Body of pancreas (tissue), 4 donors: Measurements from ENCODE around the gene CDC27. TPM values are rescaled to one million over a fixed set of nuclear protein-coding genes. Genes with fewer than 3 reads are reported as not detected.

Source experiments
- ATAC-seq: fragments of 150-250 bp; one replicate; pipeline ENCODE4 v1.9.1; 2016
- DNase-seq, 4 donors: peaks; one replicate each; pipeline ENCODE4 v3.0.0-alpha.2; 2019
- H3K27ac ChIP-seq, 4 donors: fragments of 200-600 bp; sonication (generic); 1 replicate in 3 of 4; 2 replicates in 1 of 4; pipeline versions ENCODE4 v1.5.1 to v1.6.1; 2016 to 2019; ENCODE audit warnings: mild to moderate bottlenecking in 1 of 4, mixed read lengths in 1 of 4, moderate library complexity in 1 of 4
- H3K27me3 ChIP-seq, 2 donors: fragments of 200-600 bp; sonication (generic); one replicate each; pipeline ENCODE4 v1.6.0; 2016; ENCODE audit warnings: mild to moderate bottlenecking in 1 of 2
- H3K36me3 ChIP-seq, 2 donors: fragments of 200-600 bp; sonication (generic); replicated peaks in 1 of 2; 2 replicates each; pipeline ENCODE4 v1.5.1; 2016; ENCODE audit warnings: low read depth in 2 of 2; ENCODE audit not compliant: insufficient read depth in 1 of 2
- H3K4me1 ChIP-seq: fragments of 200-600 bp; sonication (generic); one replicate; pipeline ENCODE4 v1.6.0; 2016
- H3K4me3 ChIP-seq, 2 donors: fragments of 200-600 bp; sonication (generic); 1 replicate in 1 of 2; 2 replicates in 1 of 2; pipeline ENCODE4 v1.5.1; 2016 to 2019
- H3K9me3 ChIP-seq, 3 donors: fragments of 200-600 bp; sonication (generic); 1 replicate in 2 of 3; 2 replicates in 1 of 3; pipeline ENCODE4 v1.5.1; 2016
- POLR2A ChIP-seq, 3 donors: fragments of 450-650 bp; IDR thresholded peaks; one replicate each; pipeline ENCODE4 v1.6.1; 2016; ENCODE audit warnings: antibody characterized with exemption in 3 of 3, mild to moderate bottlenecking in 2 of 3
- WGBS, 2 donors: methylation state at CpG; one replicate each; pipeline ENCODE4 v1.1.5; 2017; 5-methylcytosine and 5-hydroxymethylcytosine counted together
- intact Hi-C: fragments of 100-400 bp; cut with DNase I; formaldehyde crosslinking; loops from one replicate; pipeline ENCODE4 v1.15.1; 2023
- total RNA-seq, 2 donors: library from RNA; depleted of rRNA; stranded (reverse); fragments of >200 nt; gene quantifications; one replicate each; pipeline ENCODE4 v1.1.0, GENCODE V29; 2016
- TF ChIP-seq, protein P1 (sequence below), 7 experiments: fragments of 450-650 bp in 4 of 7; fragments of 200-600 bp in 3 of 7; sonication (generic) in 3 of 7; IDR thresholded peaks; one replicate each; pipeline ENCODE4 v1.5.1; 2016 to 2019; ENCODE audit warnings: antibody characterized with exemption in 7 of 7

The CDC27 gene, protein sequence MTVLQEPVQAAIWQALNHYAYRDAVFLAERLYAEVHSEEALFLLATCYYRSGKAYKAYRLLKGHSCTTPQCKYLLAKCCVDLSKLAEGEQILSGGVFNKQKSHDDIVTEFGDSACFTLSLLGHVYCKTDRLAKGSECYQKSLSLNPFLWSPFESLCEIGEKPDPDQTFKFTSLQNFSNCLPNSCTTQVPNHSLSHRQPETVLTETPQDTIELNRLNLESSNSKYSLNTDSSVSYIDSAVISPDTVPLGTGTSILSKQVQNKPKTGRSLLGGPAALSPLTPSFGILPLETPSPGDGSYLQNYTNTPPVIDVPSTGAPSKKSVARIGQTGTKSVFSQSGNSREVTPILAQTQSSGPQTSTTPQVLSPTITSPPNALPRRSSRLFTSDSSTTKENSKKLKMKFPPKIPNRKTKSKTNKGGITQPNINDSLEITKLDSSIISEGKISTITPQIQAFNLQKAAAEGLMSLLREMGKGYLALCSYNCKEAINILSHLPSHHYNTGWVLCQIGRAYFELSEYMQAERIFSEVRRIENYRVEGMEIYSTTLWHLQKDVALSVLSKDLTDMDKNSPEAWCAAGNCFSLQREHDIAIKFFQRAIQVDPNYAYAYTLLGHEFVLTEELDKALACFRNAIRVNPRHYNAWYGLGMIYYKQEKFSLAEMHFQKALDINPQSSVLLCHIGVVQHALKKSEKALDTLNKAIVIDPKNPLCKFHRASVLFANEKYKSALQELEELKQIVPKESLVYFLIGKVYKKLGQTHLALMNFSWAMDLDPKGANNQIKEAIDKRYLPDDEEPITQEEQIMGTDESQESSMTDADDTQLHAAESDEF
- total RNA-seq: 10 to 100 TPM; 11.5 to 27.2 TPM

- Histone ChIP-seq H3K4me1 (peaks cover 24% of the 10 kb centered on the region), H3K4me3 (peak within 1 kb of the TSS; percentile 48 to 87), H3K27me3 (no peaks in the 10 kb centered on the region), H3K27ac (peak within 1 kb of the TSS; percentile 79 to 94 (median 92)), H3K9me3 (no peaks in the 10 kb centered on the region), H3K36me3 (no peaks in the 10 kb centered on the region)
- peak; percentile 100 for DNase-seq
- peak; percentile 19 to 73 (median 65) for TF ChIP-seq POLR2A (IDR thresholded peaks at IDR 0.05)
- TF ChIP-seq, protein P1, sequence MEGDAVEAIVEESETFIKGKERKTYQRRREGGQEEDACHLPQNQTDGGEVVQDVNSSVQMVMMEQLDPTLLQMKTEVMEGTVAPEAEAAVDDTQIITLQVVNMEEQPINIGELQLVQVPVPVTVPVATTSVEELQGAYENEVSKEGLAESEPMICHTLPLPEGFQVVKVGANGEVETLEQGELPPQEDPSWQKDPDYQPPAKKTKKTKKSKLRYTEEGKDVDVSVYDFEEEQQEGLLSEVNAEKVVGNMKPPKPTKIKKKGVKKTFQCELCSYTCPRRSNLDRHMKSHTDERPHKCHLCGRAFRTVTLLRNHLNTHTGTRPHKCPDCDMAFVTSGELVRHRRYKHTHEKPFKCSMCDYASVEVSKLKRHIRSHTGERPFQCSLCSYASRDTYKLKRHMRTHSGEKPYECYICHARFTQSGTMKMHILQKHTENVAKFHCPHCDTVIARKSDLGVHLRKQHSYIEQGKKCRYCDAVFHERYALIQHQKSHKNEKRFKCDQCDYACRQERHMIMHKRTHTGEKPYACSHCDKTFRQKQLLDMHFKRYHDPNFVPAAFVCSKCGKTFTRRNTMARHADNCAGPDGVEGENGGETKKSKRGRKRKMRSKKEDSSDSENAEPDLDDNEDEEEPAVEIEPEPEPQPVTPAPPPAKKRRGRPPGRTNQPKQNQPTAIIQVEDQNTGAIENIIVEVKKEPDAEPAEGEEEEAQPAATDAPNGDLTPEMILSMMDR (IDR thresholded peaks at IDR 0.05): peak in 2 of 7 experiments; percentile 6 to 18
- intact Hi-C loops: no loop called here
- WGBS, 2 donors: 0% methylated on average over 17 to 64 of the region's 64 CpGs
- peak; percentile 98 for ATAC-seq
Observed at GRCh38 chr17:47188876-47189731, at the start of gene CDC27. Gene CDC27 (minus strand): TSS chr17:47189295. CDS start chr17:47189172, 123 bp downstream.

DNA sequence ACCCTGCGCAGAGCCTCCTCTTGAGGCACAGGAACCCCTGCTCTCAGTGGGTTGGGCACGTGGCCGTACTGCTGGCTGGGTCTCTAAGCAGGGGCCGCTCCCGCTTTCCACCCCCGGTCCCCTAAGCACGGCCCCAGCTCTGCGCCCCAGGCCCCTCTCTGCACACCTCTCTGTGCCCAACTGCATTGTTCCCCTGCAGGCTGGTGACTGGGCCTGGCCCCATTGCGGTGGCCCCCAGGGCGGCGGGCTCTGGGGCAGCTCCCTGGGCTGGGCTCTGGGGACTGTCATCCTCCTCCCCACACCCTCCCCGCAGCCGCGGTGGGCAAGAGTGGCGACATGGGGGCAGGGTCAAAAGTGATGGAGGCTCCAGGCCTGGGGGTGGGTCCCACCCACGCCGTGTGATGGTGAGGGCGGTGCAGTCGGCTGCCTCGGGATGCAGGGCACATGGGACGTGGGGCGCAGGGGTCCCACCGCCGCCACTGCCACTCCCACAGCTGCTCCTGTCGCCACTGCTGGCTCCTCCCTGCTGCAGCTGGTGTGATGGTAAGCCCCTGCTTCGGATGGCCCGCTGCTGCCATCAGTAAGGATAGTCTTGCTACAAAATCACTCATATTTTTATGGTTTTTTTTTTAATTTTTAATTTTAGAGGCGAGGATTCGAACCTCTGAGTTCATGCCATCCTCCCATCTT is 49.4 kb upstream of the CDC27 start:
- intact Hi-C loops: loop anchor here (5.0 kb wide), 1 partner anchor 79 kb away; no protein-coding TSS in a partner anchor
- H3K4me1 ChIP-seq: no peaks in the 10 kb centered on the region
- 84 to 88% methylated on average over 19 of the region's 29 CpGs for WGBS, 2 donors
- DNase-seq: no peak
- no peak overlapping the region for H3K4me3 ChIP-seq
- H3K27ac ChIP-seq: no peak overlapping the region
- no peaks in the 10 kb centered on the region for H3K9me3 ChIP-seq
- no peak for ATAC-seq
- H3K27me3 ChIP-seq: no peaks in the 10 kb centered on the region
- TF ChIP-seq, protein P1 (IDR thresholded peaks at IDR 0.05): no peak
- TF ChIP-seq POLR2A (IDR thresholded peaks at IDR 0.05): no peak
- H3K36me3 ChIP-seq: no peaks in the 10 kb centered on the region

- ATAC-seq: no peak
Observed at GRCh38 chr17:47237841-47238240, 48.7 kb upstream of the CDC27 start.

More at GRCh38 chr17:47237841-47238240, 48.7 kb upstream of the CDC27 start:
- Histone ChIP-seq H3K4me3 (no peak overlapping the region), H3K36me3 (no peaks in the 10 kb centered on the region), H3K4me1 (no peaks in the 10 kb centered on the region), H3K9me3 (no peaks in the 10 kb centered on the region), H3K27me3 (no peaks in the 10 kb centered on the region), H3K27ac (no peak overlapping the region)
- no peak for TF ChIP-seq POLR2A (IDR thresholded peaks at IDR 0.05)
- TF ChIP-seq, protein P1 (IDR thresholded peaks at IDR 0.05): no peak
- WGBS, 2 donors: 77 to 100% methylated on average over 3 to 7 of the region's 7 CpGs
- intact Hi-C loops: loop anchor here (5.0 kb wide), 1 partner anchor 79 kb away; no protein-coding TSS in a partner anchor
- DNase-seq: no peak
